ENCODE measurements around the gene CHFR. TPM values are rescaled to one million over a fixed set of nuclear protein-coding genes. Genes with fewer than 3 reads are reported as not detected.
"Not testable (repeated sequence)": the region's sequence is repeated elsewhere in the genome, so short reads cannot be mapped to it uniquely, and the experiment has no call there.

Gene CHFR
- total RNA-seq, 1 experiment from 2014 or later, result 49.5 TPM

- no peak overlapping the region for H3K27ac Mint-ChIP-seq (ENCODE audit: unreplicated experiment)
- H3K27me3 Mint-ChIP-seq (ENCODE audit: unreplicated experiment), result no peaks in the 10 kb centered on the region
- peaks cover 78% of the 10 kb centered on the region for H3K36me3 Mint-ChIP-seq (ENCODE audit: insufficient read depth, unreplicated experiment)
- BruUV-seq (replicated peaks), result no TSS peak
- CTCF ChIA-PET, result interaction anchor here (0.6 to 0.7 kb wide), 2 partner anchors 14 to 55 kb away, joined by 3 to 5 read pairs; no protein-coding TSS in a partner anchor
- H3K9me3 Mint-ChIP-seq (ENCODE audit: low read depth, unreplicated experiment), result no peaks in the 10 kb centered on the region
- DNase-seq, result no peak
- TF ChIP-seq, protein P1, sequence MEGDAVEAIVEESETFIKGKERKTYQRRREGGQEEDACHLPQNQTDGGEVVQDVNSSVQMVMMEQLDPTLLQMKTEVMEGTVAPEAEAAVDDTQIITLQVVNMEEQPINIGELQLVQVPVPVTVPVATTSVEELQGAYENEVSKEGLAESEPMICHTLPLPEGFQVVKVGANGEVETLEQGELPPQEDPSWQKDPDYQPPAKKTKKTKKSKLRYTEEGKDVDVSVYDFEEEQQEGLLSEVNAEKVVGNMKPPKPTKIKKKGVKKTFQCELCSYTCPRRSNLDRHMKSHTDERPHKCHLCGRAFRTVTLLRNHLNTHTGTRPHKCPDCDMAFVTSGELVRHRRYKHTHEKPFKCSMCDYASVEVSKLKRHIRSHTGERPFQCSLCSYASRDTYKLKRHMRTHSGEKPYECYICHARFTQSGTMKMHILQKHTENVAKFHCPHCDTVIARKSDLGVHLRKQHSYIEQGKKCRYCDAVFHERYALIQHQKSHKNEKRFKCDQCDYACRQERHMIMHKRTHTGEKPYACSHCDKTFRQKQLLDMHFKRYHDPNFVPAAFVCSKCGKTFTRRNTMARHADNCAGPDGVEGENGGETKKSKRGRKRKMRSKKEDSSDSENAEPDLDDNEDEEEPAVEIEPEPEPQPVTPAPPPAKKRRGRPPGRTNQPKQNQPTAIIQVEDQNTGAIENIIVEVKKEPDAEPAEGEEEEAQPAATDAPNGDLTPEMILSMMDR (IDR thresholded peaks at IDR 0.05; ENCODE audit: unreplicated experiment), result no peak
- no peaks in the 10 kb centered on the region for H3K4me1 Mint-ChIP-seq (ENCODE audit: low read depth, unreplicated experiment)
- no peak overlapping the region for H3K4me3 Mint-ChIP-seq (ENCODE audit: low read depth, unreplicated experiment)
- intact Hi-C loops (cut with micrococcal nuclease; ENCODE audit: unreplicated experiment), result no loop called here
Observed at GRCh38 chr12:132797820-132798570, 89.4 kb downstream of the CHFR start.

GRCh38 chr12:132795847-132796246 lies 91.6 kb downstream of the CHFR start:
- Mint-ChIP-seq H3K9me3 (ENCODE audit: low read depth, unreplicated experiment) (no peaks in the 10 kb centered on the region), H3K36me3 (ENCODE audit: insufficient read depth, unreplicated experiment) (peaks cover 69% of the 10 kb centered on the region), H3K27ac (ENCODE audit: unreplicated experiment) (no peak overlapping the region), H3K27me3 (ENCODE audit: unreplicated experiment) (no peaks in the 10 kb centered on the region), H3K4me1 (ENCODE audit: low read depth, unreplicated experiment) (no peaks in the 10 kb centered on the region), H3K4me3 (ENCODE audit: low read depth, unreplicated experiment) (no peak overlapping the region)
- TSS peak; percentile 35 for BruUV-seq (replicated peaks)
- CTCF ChIA-PET, result no interaction called here
- DNase-seq, result no peak
- TF ChIP-seq, protein P1 (IDR thresholded peaks at IDR 0.05; ENCODE audit: unreplicated experiment), result no peak
- intact Hi-C loops (cut with micrococcal nuclease; ENCODE audit: unreplicated experiment), result no loop called here

- intact Hi-C loops (cut with micrococcal nuclease; ENCODE audit: unreplicated experiment); H3K9me3 Mint-ChIP-seq (ENCODE audit: low read depth, unreplicated experiment); H3K4me1 Mint-ChIP-seq (ENCODE audit: low read depth, unreplicated experiment); DNase-seq; H3K27me3 Mint-ChIP-seq (ENCODE audit: unreplicated experiment); CTCF ChIA-PET; BruUV-seq (replicated peaks); H3K4me3 Mint-ChIP-seq (ENCODE audit: low read depth, unreplicated experiment): not testable (repeated sequence)
- Mint-ChIP-seq H3K36me3 (ENCODE audit: insufficient read depth, unreplicated experiment) (peaks cover 75% of the 10 kb centered on the region), H3K27ac (ENCODE audit: unreplicated experiment) (peak overlapping the region; percentile 34)
Observed at GRCh38 chr12:132791940-132792339, 95.5 kb downstream of the CHFR start.

GRCh38 chr12:132789099-132789471 lies 98.3 kb downstream of the CHFR start:
- Mint-ChIP-seq H3K27me3 (ENCODE audit: unreplicated experiment) (no peaks in the 10 kb centered on the region), H3K27ac (ENCODE audit: unreplicated experiment) (peak overlapping the region; percentile 45), H3K4me3 (ENCODE audit: low read depth, unreplicated experiment) (no peak overlapping the region), H3K9me3 (ENCODE audit: low read depth, unreplicated experiment) (no peaks in the 10 kb centered on the region), H3K4me1 (ENCODE audit: low read depth, unreplicated experiment) (no peaks in the 10 kb centered on the region), H3K36me3 (ENCODE audit: insufficient read depth, unreplicated experiment) (peaks cover 76% of the 10 kb centered on the region)
- DNase-seq, result no peak
- BruUV-seq (replicated peaks), result no TSS peak
- intact Hi-C loops (cut with micrococcal nuclease; ENCODE audit: unreplicated experiment), result no loop called here
- CTCF ChIA-PET, result no interaction called here
- TF ChIP-seq, protein P1 (IDR thresholded peaks at IDR 0.05; ENCODE audit: unreplicated experiment), result no peak

DNA sequence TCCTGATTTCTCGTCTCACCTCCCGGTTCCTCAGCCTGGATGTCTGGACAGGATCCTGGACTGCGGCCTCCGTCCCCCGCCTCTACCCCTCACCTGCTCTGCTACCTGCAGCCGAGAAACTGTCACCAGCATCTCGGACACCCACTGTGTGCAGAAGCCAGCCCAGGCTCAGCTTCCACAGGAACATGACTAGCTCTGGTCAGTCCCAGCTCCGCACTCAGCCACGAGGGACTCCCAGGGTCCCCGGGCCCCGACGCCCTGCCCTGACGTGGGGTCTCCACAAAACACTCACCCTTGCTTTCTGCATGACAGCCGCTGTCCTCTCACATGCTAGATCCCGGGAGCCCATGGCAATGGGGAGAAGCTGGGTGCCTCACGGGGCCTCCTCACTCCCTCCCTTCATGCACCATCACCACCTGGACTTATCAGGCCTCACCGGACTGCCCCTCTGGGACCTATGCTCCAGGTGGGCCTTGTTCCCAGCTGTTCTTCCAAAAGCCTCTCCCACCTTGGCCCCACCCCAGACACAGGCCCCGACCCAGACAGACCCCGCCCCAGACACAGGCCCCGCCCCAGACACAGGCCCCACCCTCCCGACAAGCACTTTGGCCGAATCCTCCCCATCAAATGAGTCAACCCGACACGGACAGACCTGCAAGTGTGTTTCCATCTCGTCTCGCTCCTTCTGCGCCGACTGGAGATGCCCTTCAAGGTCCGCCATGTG lies 98.9 kb downstream of the CHFR start:
- BruUV-seq (replicated peaks), result no TSS peak
- no peaks in the 10 kb centered on the region for H3K4me1 Mint-ChIP-seq (ENCODE audit: low read depth, unreplicated experiment)
- H3K27ac Mint-ChIP-seq (ENCODE audit: unreplicated experiment), result peak overlapping the region; percentile 45
- TF ChIP-seq, protein P1 (IDR thresholded peaks at IDR 0.05; ENCODE audit: unreplicated experiment), result no peak
- no peak for DNase-seq
- H3K9me3 Mint-ChIP-seq (ENCODE audit: low read depth, unreplicated experiment), result no peaks in the 10 kb centered on the region
- intact Hi-C loops (cut with micrococcal nuclease; ENCODE audit: unreplicated experiment), result no loop called here
- no peaks in the 10 kb centered on the region for H3K27me3 Mint-ChIP-seq (ENCODE audit: unreplicated experiment)
- peaks cover 76% of the 10 kb centered on the region for H3K36me3 Mint-ChIP-seq (ENCODE audit: insufficient read depth, unreplicated experiment)
- no peak overlapping the region for H3K4me3 Mint-ChIP-seq (ENCODE audit: low read depth, unreplicated experiment)
- CTCF ChIA-PET, result no interaction called here

Data from Calu3 (cell line).